Activated CD4-positive, alpha-beta T cell treated with anti-CD3 and anti-CD28 coated beads, Interleukin-2, amount 50 U/mL, for 4 hours (primary cell): ENCODE results near the gene POLN.

ENCODE experiments used
- DNase-seq, 2 experiments: peaks; one replicate each; pipeline ENCODE4 v3.0.0-alpha.2; 2020

The POLN gene

GRCh38 chr4:2067446-2068197 lies 174.3 kb downstream of the POLN start:
- no peak for DNase-seq

GRCh38 chr4:2066571-2067445 lies 175.1 kb downstream of the POLN start:
- no peak for DNase-seq

GRCh38 chr4:2066011-2066551 lies 175.8 kb downstream of the POLN start:
- DNase-seq, result no peak

DNA sequence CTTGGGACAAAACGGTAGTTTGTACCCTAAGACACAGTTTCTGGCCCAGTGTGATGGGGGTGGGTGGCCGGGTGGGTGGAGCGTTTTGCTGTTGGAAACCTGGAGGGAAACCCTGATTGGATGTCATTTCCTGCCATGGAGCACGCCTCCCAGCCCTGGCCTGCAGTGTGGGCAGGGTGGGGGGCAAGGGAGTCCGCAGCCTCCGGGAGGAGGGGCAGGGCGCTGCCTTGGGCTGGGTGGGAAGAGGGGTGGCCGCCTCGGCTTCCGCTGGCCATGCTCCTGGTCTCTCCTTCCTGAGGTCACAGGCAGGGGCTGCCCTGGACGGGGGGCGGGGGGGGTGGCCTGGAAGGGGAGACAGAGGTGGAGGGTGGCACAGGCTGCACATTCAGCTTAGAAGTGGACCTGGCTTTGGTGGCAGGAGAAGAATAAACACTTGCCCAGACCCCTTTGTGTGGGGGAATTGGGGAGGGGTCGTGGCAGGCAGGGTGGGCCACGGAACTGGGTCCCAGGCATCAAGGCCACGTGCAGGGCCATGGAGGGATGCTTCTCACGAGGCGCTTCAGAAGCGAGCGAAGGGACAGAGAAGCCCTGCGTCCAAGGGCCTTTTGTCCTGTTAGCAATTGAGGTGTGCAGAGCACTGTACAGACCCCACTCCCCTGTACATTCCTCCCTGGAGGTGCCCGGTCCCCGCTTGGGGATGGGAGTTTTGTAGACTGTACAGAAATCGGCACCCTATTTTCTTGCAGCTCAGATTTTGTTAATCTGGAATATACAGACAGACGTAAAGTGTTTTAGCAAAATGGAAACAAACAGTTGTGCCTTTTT lies 176.6 kb downstream of the POLN start:
- DNase-seq, result no peak

GRCh38 chr4:2064276-2064991 lies 177.5 kb downstream of the POLN start:
- DNase-seq, result no peak

GRCh38 chr4:2063557-2064275 lies 178.2 kb downstream of the POLN start:
- DNase-seq, result no peak

- no peak for DNase-seq
Observed at GRCh38 chr4:2062808-2063524, 179.0 kb downstream of the POLN start.

GRCh38 chr4:2062168-2062807 lies 179.6 kb downstream of the POLN start:
- DNase-seq, result no peak

DNA sequence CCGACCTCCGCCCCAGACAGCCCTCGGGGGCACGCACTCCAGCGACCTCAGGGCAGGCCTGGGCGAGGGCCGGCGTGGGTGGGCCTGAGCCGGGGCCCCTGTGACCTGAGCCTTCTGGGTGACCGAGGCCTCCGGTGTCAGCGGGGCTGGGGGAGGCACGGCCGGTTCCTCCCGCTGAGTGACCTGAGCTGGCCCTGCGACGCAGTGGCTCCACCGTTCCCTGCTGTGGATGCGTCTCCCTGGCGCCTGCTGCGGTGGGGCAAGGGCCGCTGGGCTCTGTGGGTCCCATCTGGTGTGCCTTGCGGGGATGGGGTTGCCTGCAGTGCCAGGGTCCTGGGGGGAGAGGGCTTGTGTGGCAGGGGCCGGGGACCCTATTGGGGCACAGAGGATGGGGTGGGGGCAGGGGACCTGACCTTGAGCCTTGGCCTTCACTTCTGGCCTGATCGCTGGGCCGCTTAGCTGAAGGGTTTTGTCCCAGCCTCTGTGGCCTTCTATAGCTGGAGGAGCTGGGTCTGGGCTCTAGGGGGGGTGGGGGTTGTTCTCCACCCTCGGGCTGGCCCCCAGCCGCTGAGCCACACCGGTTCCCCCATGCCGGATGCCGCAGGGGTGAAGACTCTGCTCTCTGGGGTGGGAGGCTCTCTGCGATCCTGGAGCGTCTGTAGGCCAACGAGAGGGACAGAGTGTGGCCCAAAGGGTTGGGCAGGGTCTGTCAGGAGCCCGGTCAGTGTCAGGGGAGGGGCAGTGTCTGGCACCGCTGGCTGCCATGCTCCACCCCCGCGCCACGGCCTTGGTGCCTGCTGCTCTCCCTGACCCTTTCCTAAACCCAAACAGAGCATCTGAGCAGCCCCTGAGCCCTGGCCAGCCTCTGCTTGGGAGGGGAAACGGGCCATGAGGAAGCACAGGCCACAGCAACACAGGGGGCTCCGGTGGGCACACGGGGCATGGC lies 180.5 kb downstream of the POLN start:
- DNase-seq, result no peak

GRCh38 chr4:2060611-2061185 lies 181.2 kb downstream of the POLN start:
- no peak for DNase-seq

DNA sequence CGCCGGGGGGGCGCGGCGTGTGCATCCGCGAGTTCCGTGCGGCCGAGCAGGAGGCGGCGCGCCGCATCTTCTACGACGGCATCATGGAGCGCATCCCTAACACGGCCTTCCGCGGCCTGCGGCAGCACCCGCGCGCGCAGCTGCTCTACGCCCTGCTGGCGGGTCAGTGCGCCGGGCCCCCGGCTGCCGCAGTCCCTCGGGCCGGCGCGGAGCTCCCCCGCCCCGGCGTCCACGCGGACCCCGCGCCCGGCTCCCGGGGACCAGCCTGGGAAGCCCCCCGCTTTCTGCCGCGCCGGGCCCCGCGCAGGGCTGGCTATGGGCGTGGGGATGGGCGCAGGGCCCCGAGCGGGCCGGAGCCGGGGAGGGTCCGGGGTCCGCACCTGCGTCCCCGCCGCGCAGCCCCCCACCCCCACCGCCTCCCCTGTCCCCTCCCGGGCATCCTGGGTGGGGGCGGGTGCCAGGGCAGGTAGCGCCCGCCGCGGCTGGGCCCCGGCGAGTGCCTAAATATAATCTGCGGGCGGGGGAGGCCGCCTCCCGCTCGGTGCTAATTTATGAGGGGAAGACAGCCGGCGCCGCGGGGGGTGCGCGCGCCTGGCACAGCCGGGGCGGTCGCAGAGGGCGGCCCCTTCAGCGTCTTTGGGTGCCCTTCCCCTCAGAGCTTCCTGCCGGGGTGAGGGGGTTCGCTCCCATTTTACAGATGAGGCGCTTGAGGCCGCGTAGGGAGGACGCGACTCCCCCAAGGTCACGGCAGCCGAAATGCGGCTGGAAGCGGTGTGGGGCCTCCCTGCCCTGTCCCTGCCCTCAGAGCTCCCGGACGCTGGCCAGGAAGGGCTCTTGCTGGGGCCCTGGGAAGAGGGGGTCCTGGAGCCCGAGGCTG lies 182.0 kb downstream of the POLN start:
- no peak for DNase-seq

GRCh38 chr4:2059046-2059725 lies 182.7 kb downstream of the POLN start, which contains the start of gene NAT8L:
Gene NAT8L (plus strand): TSS chr4:2059327. CDS start chr4:2059512, 185 bp downstream.
- no peak for DNase-seq

GRCh38 chr4:2058264-2059045 lies 183.5 kb downstream of the POLN start:
- no peak for DNase-seq

- no peak for DNase-seq
Observed at GRCh38 chr4:2057382-2058065, 184.4 kb downstream of the POLN start.

DNA sequence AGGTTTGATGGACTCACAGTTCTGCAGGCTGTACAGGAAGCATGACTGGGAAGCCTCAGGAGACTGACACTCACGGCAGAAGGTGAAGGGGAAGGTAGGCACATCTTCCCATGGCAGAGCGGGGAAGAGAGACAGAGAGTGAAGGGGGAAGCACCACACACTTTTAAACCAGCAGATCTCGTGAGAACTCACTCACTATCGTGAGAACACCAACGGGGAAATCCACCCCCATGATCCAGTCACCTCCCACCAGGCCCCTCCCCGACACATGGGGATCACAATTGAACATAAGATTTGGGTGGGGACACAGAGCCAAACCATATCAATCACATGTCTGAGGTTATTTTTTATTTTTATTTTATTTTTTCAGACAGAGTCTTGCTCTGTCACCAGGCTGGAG lies 187.7 kb downstream of the POLN start:
- no peak for DNase-seq

GRCh38 chr4:2051086-2051485 lies 190.8 kb downstream of the POLN start:
- no peak for DNase-seq
